ENCODE results near the gene EIF5.

GRCh38 chr14:103330536-103330935 is 3.5 kb upstream of the EIF5 start:
- TF ChIP-seq EZH2 (IDR thresholded peaks at IDR 0.05) (no peak), POLR2AphosphoS5 (IDR thresholded peaks at IDR 0.05; ENCODE audit: borderline replicate concordance, low read depth, low read length) (no peak), FOXP2 (optimal IDR thresholded peaks at IDR 0.05; ENCODE audit: control extremely low read depth, extremely low read length, insufficient read depth) (no peak)
